Tibial artery (tissue), 4 donors: Measurements from ENCODE around the gene CYB561A3.

Experiments
- DNase-seq, 2 donors: peaks; one replicate each; pipeline ENCODE4 v3.0.0-alpha.2; 2019
- H3K27ac ChIP-seq, 2 donors: fragments of 200-600 bp; sonication (generic) in 1 of 2; 1 replicate in 1 of 2; 2 replicates in 1 of 2; pipeline ENCODE4 v1.5.1; 2018 to 2019; ENCODE audit warnings: mild to moderate bottlenecking in 1 of 2
- H3K27me3 ChIP-seq, 2 donors: fragments of 200-600 bp; sonication (generic) in 1 of 2; one replicate each; pipeline versions ENCODE4 v1.5.1 to v1.6.0; 2016 to 2019
- H3K36me3 ChIP-seq, 3 donors: fragments of 200-600 bp; sonication (generic) in 2 of 3; one replicate each; pipeline ENCODE4 v1.5.1; 2016 to 2019; ENCODE audit warnings: mild to moderate bottlenecking in 2 of 3
- H3K4me1 ChIP-seq, 4 donors: fragments of 200-600 bp; sonication (generic) in 2 of 4; 1 replicate in 3 of 4; 2 replicates in 1 of 4; pipeline ENCODE4 v1.5.1; 2016 to 2019
- H3K4me3 ChIP-seq, 2 donors: fragments of 200-600 bp; sonication (generic) in 1 of 2; 1 replicate in 1 of 2; 2 replicates in 1 of 2; pipeline ENCODE4 v1.5.1; 2018 to 2019; ENCODE audit warnings: mild to moderate bottlenecking in 2 of 2
- H3K9me3 ChIP-seq, 3 donors: fragments of 200-600 bp; sonication (generic) in 1 of 3; one replicate each; pipeline ENCODE4 v1.5.1; 2016 to 2019
- intact Hi-C: fragments of 100-400 bp; cut with DNase I; formaldehyde crosslinking; loops from one replicate; pipeline ENCODE4 v1.15.0; 2023; ENCODE audit warnings: low total_unique reads
- TF ChIP-seq, protein P1 (sequence below), 2 experiments: fragments of 200-600 bp in 1 of 2; fragments of 450-650 bp in 1 of 2; IDR thresholded peaks; one replicate each; pipeline ENCODE4 v1.5.1; 2017 to 2019; ENCODE audit warnings: antibody characterized with exemption in 2 of 2, mild to moderate bottlenecking in 1 of 2, moderate library complexity in 1 of 2

CYB561A3 gene

DNA sequence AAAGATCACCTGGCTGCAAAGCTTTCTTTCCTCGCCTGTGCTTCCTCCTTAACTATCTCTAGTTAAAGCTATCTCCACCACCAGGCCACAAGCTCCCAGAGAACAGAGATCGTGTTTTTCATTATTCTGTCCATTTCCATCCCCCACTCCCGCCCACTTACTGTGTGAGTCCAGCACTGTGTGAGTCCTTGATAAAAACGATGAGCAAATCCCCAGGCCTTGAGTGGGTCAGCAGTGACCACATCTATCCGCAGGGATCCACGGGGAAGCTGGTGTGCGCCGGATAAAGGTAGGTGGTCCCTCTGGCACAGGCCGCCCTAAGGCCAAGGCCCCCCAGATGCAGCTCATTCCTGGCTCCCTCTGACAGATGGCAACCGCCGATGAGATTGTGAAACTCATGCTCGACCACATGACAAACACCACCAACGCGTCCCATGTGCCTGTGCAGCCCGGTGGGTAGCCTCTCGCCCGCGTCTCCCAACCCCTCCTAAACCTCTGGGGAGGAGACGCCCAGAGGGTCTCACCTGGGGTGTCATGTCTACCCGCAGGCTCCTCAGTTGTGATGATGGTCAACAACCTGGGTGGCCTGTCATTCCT is 19.4 kb downstream of the CYB561A3 start:
- intact Hi-C loops = no loop called here
- no peak for DNase-seq
- Histone ChIP-seq H3K9me3 (no peaks in the 10 kb centered on the region), H3K4me3 (no peak overlapping the region), H3K4me1 (no peaks in the 10 kb centered on the region), H3K36me3 (peaks cover 0 to 77% (median 6%) of the 10 kb centered on the region in 3 donors), H3K27me3 (no peaks in the 10 kb centered on the region), H3K27ac (no peak overlapping the region)
- TF ChIP-seq, protein P1, sequence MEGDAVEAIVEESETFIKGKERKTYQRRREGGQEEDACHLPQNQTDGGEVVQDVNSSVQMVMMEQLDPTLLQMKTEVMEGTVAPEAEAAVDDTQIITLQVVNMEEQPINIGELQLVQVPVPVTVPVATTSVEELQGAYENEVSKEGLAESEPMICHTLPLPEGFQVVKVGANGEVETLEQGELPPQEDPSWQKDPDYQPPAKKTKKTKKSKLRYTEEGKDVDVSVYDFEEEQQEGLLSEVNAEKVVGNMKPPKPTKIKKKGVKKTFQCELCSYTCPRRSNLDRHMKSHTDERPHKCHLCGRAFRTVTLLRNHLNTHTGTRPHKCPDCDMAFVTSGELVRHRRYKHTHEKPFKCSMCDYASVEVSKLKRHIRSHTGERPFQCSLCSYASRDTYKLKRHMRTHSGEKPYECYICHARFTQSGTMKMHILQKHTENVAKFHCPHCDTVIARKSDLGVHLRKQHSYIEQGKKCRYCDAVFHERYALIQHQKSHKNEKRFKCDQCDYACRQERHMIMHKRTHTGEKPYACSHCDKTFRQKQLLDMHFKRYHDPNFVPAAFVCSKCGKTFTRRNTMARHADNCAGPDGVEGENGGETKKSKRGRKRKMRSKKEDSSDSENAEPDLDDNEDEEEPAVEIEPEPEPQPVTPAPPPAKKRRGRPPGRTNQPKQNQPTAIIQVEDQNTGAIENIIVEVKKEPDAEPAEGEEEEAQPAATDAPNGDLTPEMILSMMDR (IDR thresholded peaks at IDR 0.05) = no peak

DNA sequence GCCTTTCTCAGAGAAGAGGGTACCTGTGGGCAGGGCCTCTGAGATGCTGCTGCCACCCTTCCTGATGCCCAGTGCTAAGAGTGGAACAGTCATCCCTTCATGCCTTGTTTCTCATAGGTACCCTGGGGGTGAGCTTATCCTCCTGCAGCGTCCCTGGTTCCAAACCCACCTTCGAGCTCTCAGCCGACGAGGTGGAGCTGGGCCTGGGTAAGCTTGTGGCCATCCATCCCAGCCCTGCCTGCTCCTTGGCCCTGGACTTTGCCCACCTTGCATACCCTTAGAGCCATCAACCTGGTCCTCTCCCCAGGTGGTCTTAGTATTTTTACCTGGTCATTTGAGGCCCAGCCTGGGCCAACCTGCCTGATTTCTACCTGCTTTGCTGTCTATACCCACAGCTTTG is 20.0 kb downstream of the CYB561A3 start:
- no peak overlapping the region for H3K4me3 ChIP-seq
- no peaks in the 10 kb centered on the region for H3K9me3 ChIP-seq
- intact Hi-C loops = no loop called here
- no peak for DNase-seq
- H3K4me1 ChIP-seq = peaks cover 0 to under 1% (median 0%) of the 10 kb centered on the region in 4 donors
- TF ChIP-seq, protein P1 (IDR thresholded peaks at IDR 0.05) = no peak
- no peak overlapping the region for H3K27ac ChIP-seq
- H3K36me3 ChIP-seq = peaks cover 0 to 71% (median 6%) of the 10 kb centered on the region in 3 donors
- no peaks in the 10 kb centered on the region for H3K27me3 ChIP-seq

DNA sequence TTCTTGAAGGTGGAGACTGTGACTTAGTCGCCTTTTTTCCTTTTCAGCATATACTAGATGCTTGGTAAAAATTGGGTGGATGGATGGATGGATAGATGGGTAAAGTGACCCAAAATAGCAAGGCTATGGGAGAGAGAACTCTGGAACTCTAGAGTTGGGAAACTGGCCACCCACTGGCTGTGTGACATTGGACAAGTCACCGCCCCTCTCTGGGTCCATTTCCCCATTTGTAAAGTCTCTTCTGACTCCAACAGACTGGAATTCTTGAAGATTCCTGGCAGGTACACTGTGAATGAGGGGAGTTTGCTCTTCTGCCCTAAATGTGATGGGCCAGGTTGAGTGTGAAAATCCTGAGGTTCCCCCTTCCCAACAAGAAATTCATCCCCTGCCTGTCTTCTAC is 20.7 kb downstream of the CYB561A3 start:
- H3K9me3 ChIP-seq = no peaks in the 10 kb centered on the region
- H3K4me3 ChIP-seq = no peak overlapping the region
- H3K27ac ChIP-seq = no peak overlapping the region
- intact Hi-C loops = no loop called here
- no peaks in the 10 kb centered on the region for H3K27me3 ChIP-seq
- TF ChIP-seq, protein P1 (IDR thresholded peaks at IDR 0.05) = no peak
- peaks cover 0 to 65% (median 6%) of the 10 kb centered on the region in 3 donors for H3K36me3 ChIP-seq
- DNase-seq = no peak
- H3K4me1 ChIP-seq = peaks cover 0 to 8% (median under 1%) of the 10 kb centered on the region in 4 donors

DNA sequence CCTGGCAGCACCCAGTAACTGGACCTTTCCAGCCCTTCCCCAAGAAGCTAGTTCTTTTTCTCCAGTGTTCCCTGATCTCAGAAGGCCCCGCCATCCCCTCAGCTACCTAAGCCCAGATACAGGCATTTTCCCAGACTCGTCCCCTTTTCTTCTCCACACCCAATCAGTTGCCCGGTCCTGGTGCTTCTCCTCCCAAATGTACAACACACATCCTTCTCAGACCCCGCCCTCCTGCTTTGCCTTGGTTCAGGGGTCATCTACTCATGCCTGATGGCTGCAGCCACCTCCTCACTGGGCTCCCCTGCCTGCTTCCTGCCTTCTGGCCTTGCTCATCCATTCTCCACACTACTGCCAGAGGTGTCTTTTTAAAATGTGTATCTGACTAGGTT is 22.2 kb downstream of the CYB561A3 start:
- no peak overlapping the region for H3K27ac ChIP-seq
- H3K4me1 ChIP-seq = peaks cover 0 to 14% (median 1%) of the 10 kb centered on the region in 4 donors
- intact Hi-C loops = no loop called here
- no peaks in the 10 kb centered on the region for H3K9me3 ChIP-seq
- peaks cover 0 to 57% (median 6%) of the 10 kb centered on the region in 3 donors for H3K36me3 ChIP-seq
- DNase-seq = no peak
- TF ChIP-seq, protein P1 (IDR thresholded peaks at IDR 0.05) = no peak
- H3K27me3 ChIP-seq = no peaks in the 10 kb centered on the region
- H3K4me3 ChIP-seq = no peak overlapping the region

DNA sequence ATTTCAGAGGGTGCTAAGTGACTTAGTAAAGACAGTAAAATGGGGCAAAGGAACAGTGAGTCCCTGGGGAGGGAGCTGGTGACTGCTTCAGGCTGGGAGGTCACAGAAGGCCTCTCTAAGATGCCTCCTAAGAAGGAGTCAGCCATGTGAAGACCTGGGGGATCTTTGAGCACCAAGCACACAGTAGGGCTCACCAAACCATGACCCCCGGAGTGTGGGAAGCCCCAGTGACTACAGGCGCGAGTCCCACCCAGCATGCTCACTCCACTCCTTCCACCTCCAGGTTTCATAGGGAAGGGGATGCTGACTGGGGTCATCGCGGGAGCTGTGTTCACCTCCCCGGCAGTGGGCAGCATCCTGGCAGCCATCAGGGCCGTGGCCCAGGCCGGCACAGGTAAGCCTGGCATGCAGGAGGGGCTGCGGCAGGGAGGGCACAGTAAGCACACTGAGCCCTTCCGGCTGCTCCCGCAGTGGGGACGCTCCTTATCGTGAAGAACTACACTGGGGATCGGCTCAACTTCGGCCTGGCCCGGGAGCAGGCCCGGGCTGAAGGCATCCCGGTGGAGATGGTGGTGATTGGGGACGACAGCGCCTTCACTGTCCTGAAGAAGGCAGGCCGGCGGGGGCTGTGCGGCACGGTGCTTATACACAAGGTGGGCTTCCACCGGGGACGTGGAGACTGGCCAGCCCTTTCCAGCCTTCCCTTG is 22.7 kb downstream of the CYB561A3 start:
- TF ChIP-seq, protein P1 (IDR thresholded peaks at IDR 0.05) = no peak
- Histone ChIP-seq H3K4me3 (no peak overlapping the region), H3K9me3 (no peaks in the 10 kb centered on the region), H3K27me3 (no peaks in the 10 kb centered on the region), H3K36me3 (peaks cover 0 to 55% (median 6%) of the 10 kb centered on the region in 3 donors), H3K27ac (no peak overlapping the region), H3K4me1 (peaks cover 0 to 16% (median 1%) of the 10 kb centered on the region in 4 donors)
- intact Hi-C loops = loop anchor here (1.0 kb wide), 1 partner anchor 48 kb away; no protein-coding TSS in a partner anchor
- DNase-seq = no peak
